Neural progenitor cell (in vitro differentiated cells): ENCODE measurements around the gene KCTD15. TPM values are rescaled to one million over a fixed set of nuclear protein-coding genes. Genes with fewer than 3 reads are reported as not detected.

Experiments used
- DNase-seq: peaks from one replicate; pipeline ENCODE4 v3.0.0-alpha.2; 2016; ENCODE audit warnings: low spot score
- H2AFZ ChIP-seq: fragments of 200-600 bp; sonication (generic); replicated peaks from 2 replicates; pipeline ENCODE4 v1.6.1; 2016; ENCODE audit warnings: antibody characterized with exemption
- H3F3A ChIP-seq: fragments of 200-600 bp; sonication (generic); 2 replicates; pipeline ENCODE4 v1.6.1; 2016; ENCODE audit warnings: antibody characterized with exemption, low read depth
- H3K27ac ChIP-seq: fragments of 200-600 bp; sonication (generic); 2 replicates; pipeline ENCODE4 v1.5.1; 2016; ENCODE audit warnings: mild to moderate bottlenecking
- H3K27me3 ChIP-seq: fragments of 200-600 bp; sonication (generic); 2 replicates; pipeline ENCODE4 v1.6.1; 2016; ENCODE audit warnings: mild to moderate bottlenecking, moderate library complexity
- H3K36me3 ChIP-seq: fragments of 200-600 bp; sonication (generic); 2 replicates; pipeline ENCODE4 v1.5.1; 2016
- H3K4me1 ChIP-seq: fragments of 200-600 bp; sonication (generic); 2 replicates; pipeline ENCODE4 v1.6.1; 2016; ENCODE audit warnings: mixed run types
- H3K4me2 ChIP-seq: fragments of 200-600 bp; sonication (generic); 2 replicates; pipeline ENCODE4 v1.6.1; 2016
- H3K4me3 ChIP-seq: fragments of 200-600 bp; sonication (generic); 2 replicates; pipeline ENCODE4 v1.5.1; 2016
- H3K79me2 ChIP-seq: fragments of 200-600 bp; sonication (generic); 2 replicates; pipeline ENCODE4 v1.6.1; 2016; ENCODE audit warnings: low read depth
- H3K9ac ChIP-seq: fragments of 200-600 bp; sonication (generic); 2 replicates; pipeline ENCODE4 v1.6.1; 2016
- H3K9me3 ChIP-seq: fragments of 200-600 bp; sonication (generic); 2 replicates; pipeline ENCODE4 v1.5.1; 2016; ENCODE audit warnings: low read depth
- H4K20me1 ChIP-seq: fragments of 200-600 bp; sonication (generic); 2 replicates; pipeline ENCODE4 v1.6.1; 2016; ENCODE audit warnings: low read depth
- H3K27ac Mint-ChIP-seq: 3 replicates; pipeline ENCODE4 v1.8.0; 2021; ENCODE audit warnings: mixed read lengths
- H3K27me3 Mint-ChIP-seq: 2 replicates; pipeline ENCODE4 v1.8.0; 2022; ENCODE audit warnings: low read depth, mild to moderate bottlenecking, inconsistent platforms, moderate library complexity, mixed read lengths; ENCODE audit not compliant: insufficient read depth
- H3K36me3 Mint-ChIP-seq: 3 replicates; pipeline ENCODE4 v1.8.0; 2021; ENCODE audit warnings: mixed read lengths
- H3K4me1 Mint-ChIP-seq: 3 replicates; pipeline ENCODE4 v1.8.0; 2021; ENCODE audit warnings: mixed read lengths
- H3K4me3 Mint-ChIP-seq: 3 replicates; pipeline ENCODE4 v1.8.0; 2021; ENCODE audit warnings: mild to moderate bottlenecking, moderate library complexity, mixed read lengths
- H3K9me3 Mint-ChIP-seq: 3 replicates; pipeline ENCODE4 v1.8.0; 2020; ENCODE audit warnings: mixed read lengths
- EZH2 ChIP-seq: fragments of 200-600 bp; sonication (generic); IDR thresholded peaks from 2 replicates; pipeline ENCODE4 v1.6.1; 2017; ENCODE audit warnings: antibody characterized with exemption, mild to moderate bottlenecking, moderate library complexity
- EZH2phosphoT487 ChIP-seq: fragments of 200-600 bp; sonication (generic); IDR thresholded peaks from 2 replicates; pipeline ENCODE4 v1.6.1; 2017; ENCODE audit warnings: antibody characterized with exemption
- total RNA-seq: library from RNA; depleted of rRNA; stranded (reverse); fragments of >200 nt; gene quantifications from 2 replicates; pipeline ENCODE4 v1.2.3, GENCODE V29; 2015; ENCODE audit warnings: low replicate concordance
- TF ChIP-seq, protein P1 (sequence below): fragments of 200-600 bp; sonication (generic); IDR thresholded peaks from 2 replicates; pipeline ENCODE4 v1.5.1; 2017; ENCODE audit warnings: antibody characterized with exemption, mild to moderate bottlenecking

Gene KCTD15
- total RNA-seq, 1 donor from 2014 or later, result 26.4 TPM

DNA sequence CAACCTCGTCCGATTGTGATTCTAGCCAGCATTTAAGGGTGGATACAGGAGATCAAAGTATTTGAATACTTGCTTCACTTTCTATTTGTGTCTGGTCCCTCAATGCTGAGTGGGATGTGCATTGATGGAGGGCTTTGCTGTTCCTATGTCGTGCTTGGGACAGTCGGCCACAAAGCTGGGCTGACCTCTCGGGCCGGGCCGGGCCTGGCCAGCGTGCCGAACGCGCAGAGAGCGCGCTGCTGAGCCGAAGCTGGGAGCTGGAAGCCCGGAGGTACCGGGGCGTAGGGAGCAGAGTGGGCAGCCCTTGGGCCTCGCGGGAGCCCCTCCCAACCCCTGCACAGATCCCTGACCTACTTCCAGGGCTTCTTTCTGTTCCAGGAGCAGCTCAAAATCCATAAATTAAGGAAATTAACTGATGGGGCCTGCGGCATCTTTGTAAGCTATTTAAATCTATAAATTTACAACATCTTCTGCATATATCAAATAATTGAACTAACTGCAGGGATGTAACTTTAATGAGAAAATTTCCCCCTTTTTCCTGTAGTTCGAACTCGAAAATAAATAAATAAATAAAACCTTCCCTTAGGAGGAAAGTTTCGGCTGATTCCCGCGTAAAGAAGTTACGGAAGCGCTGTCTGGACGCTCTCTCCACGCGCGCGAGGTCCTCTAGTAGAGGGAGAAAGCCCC is 1.8 kb upstream of the KCTD15 start:
- Histone ChIP-seq H3F3A (peaks cover 55% of the 10 kb centered on the region), H3K4me1 (peaks cover 20% of the 10 kb centered on the region), H3K4me3 (peak overlapping the region; percentile 93), H3K4me2 (peak overlapping the region; percentile 90), H3K36me3 (no peaks in the 10 kb centered on the region), H4K20me1 (peaks cover 10% of the 10 kb centered on the region), H3K27me3 (no peaks in the 10 kb centered on the region), H3K27ac (peak overlapping the region; percentile 32), H3K9ac (no peak overlapping the region), H2AFZ (peak overlapping the region; percentile 83), H3K9me3 (no peaks in the 10 kb centered on the region), H3K79me2 (peaks cover 23% of the 10 kb centered on the region)
- Mint-ChIP-seq H3K27ac (peak overlapping the region; percentile 89), H3K4me1 (peaks cover 34% of the 10 kb centered on the region), H3K36me3 (peaks cover 4% of the 10 kb centered on the region), H3K9me3 (no peaks in the 10 kb centered on the region), H3K27me3 (peaks cover 9% of the 10 kb centered on the region), H3K4me3 (peak overlapping the region; percentile 88)
- TF ChIP-seq, protein P1, sequence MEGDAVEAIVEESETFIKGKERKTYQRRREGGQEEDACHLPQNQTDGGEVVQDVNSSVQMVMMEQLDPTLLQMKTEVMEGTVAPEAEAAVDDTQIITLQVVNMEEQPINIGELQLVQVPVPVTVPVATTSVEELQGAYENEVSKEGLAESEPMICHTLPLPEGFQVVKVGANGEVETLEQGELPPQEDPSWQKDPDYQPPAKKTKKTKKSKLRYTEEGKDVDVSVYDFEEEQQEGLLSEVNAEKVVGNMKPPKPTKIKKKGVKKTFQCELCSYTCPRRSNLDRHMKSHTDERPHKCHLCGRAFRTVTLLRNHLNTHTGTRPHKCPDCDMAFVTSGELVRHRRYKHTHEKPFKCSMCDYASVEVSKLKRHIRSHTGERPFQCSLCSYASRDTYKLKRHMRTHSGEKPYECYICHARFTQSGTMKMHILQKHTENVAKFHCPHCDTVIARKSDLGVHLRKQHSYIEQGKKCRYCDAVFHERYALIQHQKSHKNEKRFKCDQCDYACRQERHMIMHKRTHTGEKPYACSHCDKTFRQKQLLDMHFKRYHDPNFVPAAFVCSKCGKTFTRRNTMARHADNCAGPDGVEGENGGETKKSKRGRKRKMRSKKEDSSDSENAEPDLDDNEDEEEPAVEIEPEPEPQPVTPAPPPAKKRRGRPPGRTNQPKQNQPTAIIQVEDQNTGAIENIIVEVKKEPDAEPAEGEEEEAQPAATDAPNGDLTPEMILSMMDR, result no peak
- TF ChIP-seq EZH2phosphoT487 (no peak), EZH2 (no peak)
- DNase-seq, result peak; percentile 59

DNA sequence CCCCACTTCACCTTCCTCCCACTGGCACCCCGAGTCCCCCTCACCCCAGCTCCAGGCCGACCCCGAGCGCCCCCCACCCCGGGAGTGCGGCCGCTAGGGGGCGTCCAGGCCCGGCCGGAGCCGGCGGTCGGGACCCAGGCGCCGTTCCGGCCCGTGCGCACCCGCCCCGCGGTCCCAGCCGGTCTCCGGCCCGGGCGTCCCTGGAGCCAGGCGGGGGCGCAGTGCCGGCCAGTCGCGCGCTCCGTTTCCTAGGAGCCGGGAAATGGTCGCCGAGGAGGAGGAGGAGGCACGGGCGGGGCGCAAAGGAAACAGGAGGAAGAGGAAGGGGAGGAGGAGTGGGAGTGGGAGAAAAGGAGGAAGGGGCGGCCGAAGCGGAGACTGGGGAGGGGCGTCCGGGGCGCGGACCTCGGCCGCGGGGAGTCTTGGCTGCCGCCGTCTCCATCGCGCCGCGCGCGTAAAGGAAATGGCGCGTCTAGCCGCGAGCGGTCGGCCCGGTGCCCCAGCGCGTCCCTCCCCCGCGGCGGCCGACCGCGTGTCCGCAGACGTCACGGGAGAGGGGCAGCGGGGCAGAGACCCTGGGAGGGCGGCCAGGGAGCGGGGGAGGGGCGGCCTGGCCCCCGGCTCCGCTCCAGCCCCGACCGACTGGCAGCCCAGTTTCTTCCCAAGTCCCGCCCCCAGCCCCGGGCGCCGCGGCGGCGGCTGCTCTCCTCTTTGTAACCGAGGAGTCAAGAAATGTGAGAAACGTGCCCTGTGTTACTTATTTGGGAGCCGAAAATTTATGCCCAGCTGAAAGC is 1.1 kb upstream of the KCTD15 start:
- H3K36me3 Mint-ChIP-seq, result peaks cover 7% of the 10 kb centered on the region
- Histone ChIP-seq H4K20me1 (peaks cover 18% of the 10 kb centered on the region), H3K4me3 (peak overlapping the region; percentile 93), H3K9me3 (no peaks in the 10 kb centered on the region), H3K4me2 (peak overlapping the region; percentile 90), H3K79me2 (peaks cover 30% of the 10 kb centered on the region), H2AFZ (peak overlapping the region; percentile 83), H3K36me3 (no peaks in the 10 kb centered on the region), H3F3A (peaks cover 55% of the 10 kb centered on the region), H3K27me3 (no peaks in the 10 kb centered on the region), H3K9ac (no peak overlapping the region), H3K27ac (peak overlapping the region; percentile 94), H3K4me1 (peaks cover 20% of the 10 kb centered on the region)
- no peaks in the 10 kb centered on the region for H3K9me3 Mint-ChIP-seq
- H3K4me3 Mint-ChIP-seq, result peak overlapping the region; percentile 88
- peak; percentile 97 for DNase-seq
- H3K27me3 Mint-ChIP-seq, result peaks cover 9% of the 10 kb centered on the region
- H3K4me1 Mint-ChIP-seq, result peaks cover 38% of the 10 kb centered on the region
- TF ChIP-seq, protein P1, result peak; percentile 91
- no peak for TF ChIP-seq EZH2
- H3K27ac Mint-ChIP-seq, result peak overlapping the region; percentile 89

DNA sequence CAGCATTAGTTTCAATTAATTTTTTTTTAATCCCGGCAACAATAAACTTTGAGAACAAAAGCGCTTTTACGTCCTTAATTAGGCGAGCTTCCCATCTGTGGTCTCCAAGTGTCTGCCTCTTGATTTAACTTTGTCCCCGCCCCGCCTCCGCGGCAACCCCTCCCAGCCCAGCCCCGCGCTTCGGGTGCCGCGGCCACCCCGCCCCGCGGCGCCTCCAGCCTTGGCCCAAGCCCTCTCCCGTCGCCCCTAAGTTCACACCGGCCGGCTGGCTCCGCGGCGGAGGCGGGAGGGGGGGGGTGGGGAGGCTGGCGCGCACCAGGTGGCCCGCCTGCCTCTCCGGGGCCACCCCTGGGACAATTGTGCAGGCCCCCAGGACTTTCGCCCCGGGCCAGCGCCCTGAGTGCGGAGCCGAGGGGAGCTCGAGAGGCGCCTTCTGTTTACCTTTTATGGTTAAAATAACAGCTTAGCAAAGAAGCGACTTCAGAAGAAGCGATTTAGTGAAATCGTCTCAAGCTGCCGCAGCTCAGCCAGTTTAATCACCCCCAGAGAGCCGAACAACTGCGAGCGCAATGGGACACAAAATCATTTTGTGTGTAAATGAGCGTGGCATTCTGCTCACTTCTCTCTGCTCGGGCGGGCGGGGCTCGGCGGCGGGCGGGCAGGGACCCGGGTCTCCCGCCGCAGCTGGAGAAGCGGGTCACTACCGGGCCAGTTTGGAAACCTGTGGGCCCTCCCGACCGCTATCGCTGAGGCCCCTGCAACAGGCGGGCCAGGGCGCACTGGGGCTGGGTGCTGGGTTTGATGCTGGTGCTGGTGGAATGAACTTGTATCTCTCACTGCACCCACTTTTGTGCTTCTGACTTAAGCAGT is 1.4 kb downstream of the KCTD15 start:
- H3K27me3 ChIP-seq, result no peaks in the 10 kb centered on the region
- Mint-ChIP-seq H3K9me3 (no peaks in the 10 kb centered on the region), H3K4me3 (peak overlapping the region; percentile 95), H3K36me3 (peaks cover 12% of the 10 kb centered on the region), H3K27ac (peak overlapping the region; percentile 93), H3K27me3 (peaks cover 6% of the 10 kb centered on the region), H3K4me1 (peaks cover 32% of the 10 kb centered on the region)
- no peak overlapping the region for H3K9ac ChIP-seq
- H3K36me3 ChIP-seq, result no peaks in the 10 kb centered on the region
- H3K4me1 ChIP-seq, result peaks cover 20% of the 10 kb centered on the region
- TF ChIP-seq, protein P1, result no peak
- TF ChIP-seq EZH2phosphoT487 (no peak), EZH2 (no peak)
- peak overlapping the region; percentile 68 for H3K27ac ChIP-seq
- peak overlapping the region; percentile 93 for H3K4me3 ChIP-seq
- peak overlapping the region; percentile 90 for H3K4me2 ChIP-seq
- H4K20me1 ChIP-seq, result peaks cover 40% of the 10 kb centered on the region
- peaks cover 43% of the 10 kb centered on the region for H3K79me2 ChIP-seq
- H3K9me3 ChIP-seq, result no peaks in the 10 kb centered on the region
- H2AFZ ChIP-seq, result peak overlapping the region; percentile 34
- H3F3A ChIP-seq, result peaks cover 55% of the 10 kb centered on the region
- peak; percentile 88 for DNase-seq
